Activated CD8-positive, alpha-beta memory T cell treated with anti-CD3 and anti-CD28 coated beads, Interleukin-2, amount 50 U/mL, for 1 hour (primary cell): ENCODE measurements around the gene TBC1D10A.

Source experiments
- DNase-seq: peaks from one replicate; pipeline ENCODE4 v3.0.0-alpha.2; 2020; ENCODE audit errors: extremely low read depth

The TBC1D10A gene

GRCh38 chr22:30265823-30266444 is 60.8 kb downstream of the TBC1D10A start:
- peak; percentile 79 for DNase-seq

GRCh38 chr22:30265131-30265720 is 61.5 kb downstream of the TBC1D10A start:
- no peak for DNase-seq

GRCh38 chr22:30263883-30264282 is 62.9 kb downstream of the TBC1D10A start:
- no peak for DNase-seq

- DNase-seq, result peak; percentile 47
Measured at GRCh38 chr22:30262917-30263741, 63.6 kb downstream of the TBC1D10A start.

GRCh38 chr22:30262112-30262511 is 64.6 kb downstream of the TBC1D10A start:
- DNase-seq, result no peak

- no peak for DNase-seq
Measured at GRCh38 chr22:30261134-30261533, 65.6 kb downstream of the TBC1D10A start.

- no peak for DNase-seq
Measured at GRCh38 chr22:30260682-30261081, 66.1 kb downstream of the TBC1D10A start.

- DNase-seq, result no peak
Measured at GRCh38 chr22:30260276-30260675, 66.5 kb downstream of the TBC1D10A start.

- no peak for DNase-seq
Measured at GRCh38 chr22:30254314-30254713, 72.4 kb downstream of the TBC1D10A start.

- DNase-seq, result no peak
Measured at GRCh38 chr22:30253205-30253852, 73.4 kb downstream of the TBC1D10A start.

GRCh38 chr22:30252411-30253204 is 74.1 kb downstream of the TBC1D10A start:
- no peak for DNase-seq

GRCh38 chr22:30251711-30252110 is 75.0 kb downstream of the TBC1D10A start:
- DNase-seq, result no peak

- DNase-seq, result no peak
Measured at GRCh38 chr22:30250661-30251267, 76.0 kb downstream of the TBC1D10A start.

GRCh38 chr22:30250039-30250565 is 76.6 kb downstream of the TBC1D10A start:
- DNase-seq, result no peak

- DNase-seq, result no peak
Measured at GRCh38 chr22:30249049-30250038, 77.4 kb downstream of the TBC1D10A start.

- DNase-seq, result no peak
Measured at GRCh38 chr22:30248484-30248883, 78.3 kb downstream of the TBC1D10A start.

GRCh38 chr22:30247974-30248373 is 78.8 kb downstream of the TBC1D10A start:
- no peak for DNase-seq

- no peak for DNase-seq
Measured at GRCh38 chr22:30247561-30247960, 79.2 kb downstream of the TBC1D10A start.

GRCh38 chr22:30246814-30247376 is 79.8 kb downstream of the TBC1D10A start:
- DNase-seq, result no peak
